Gastroesophageal sphincter (tissue), 3 donors: ENCODE measurements around the gene TTLL5.

ENCODE experiments used
- CTCF ChIP-seq, 4 experiments: fragments of 200-600 bp in 2 of 4; fragments of 450-650 bp in 2 of 4; sonication (generic) in 1 of 4; IDR thresholded peaks; one replicate each; pipeline ENCODE4 v1.5.1; 2017 to 2019; ENCODE audit warnings: antibody characterized with exemption in 4 of 4, mild to moderate bottlenecking in 2 of 4, moderate library complexity in 2 of 4
- POLR2AphosphoS5 ChIP-seq: sonication (generic); formaldehyde crosslinking; IDR thresholded peaks from one replicate; pipeline ENCODE4 v1.6.1; 2017; ENCODE audit warnings: antibody characterized with exemption

DNA sequence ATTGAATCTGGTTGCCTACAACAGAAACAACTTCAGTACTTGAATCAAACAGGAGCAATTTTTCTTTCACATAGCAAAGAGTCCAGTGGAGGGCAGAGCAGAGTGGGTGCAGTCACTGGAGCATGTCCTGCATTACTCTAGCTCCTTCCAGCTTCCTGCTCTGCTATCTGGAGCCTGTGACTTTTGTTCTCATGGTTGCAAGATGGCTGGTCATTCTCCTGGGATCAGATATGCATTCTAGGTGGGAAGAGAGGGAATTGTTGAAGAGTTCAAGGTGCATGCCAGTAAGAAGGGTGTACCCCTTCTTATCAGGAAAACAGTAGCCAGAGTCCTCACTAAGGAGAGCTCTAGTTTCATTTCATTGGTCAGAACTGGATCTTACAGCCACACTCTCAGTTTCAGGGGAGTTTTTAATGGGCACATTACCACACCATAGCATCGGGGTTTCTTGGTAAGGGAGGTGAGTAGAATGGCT lies 332.6 kb downstream of the TTLL5 start:
- TF ChIP-seq POLR2AphosphoS5 (no peak), CTCF (IDR thresholded peaks at IDR 0.05) (no peak)
